Sigmoid colon (tissue), 4 donors: Measurements from ENCODE around the gene CLIC3.

Experiments
- CTCF ChIP-seq, 4 experiments: fragments of 450-650 bp in 3 of 4; fragments of 200-600 bp in 1 of 4; IDR thresholded peaks; one replicate each; pipeline ENCODE4 v1.5.1; 2016 to 2019; ENCODE audit warnings: antibody characterized with exemption in 4 of 4, mild to moderate bottlenecking in 3 of 4, moderate library complexity in 2 of 4
- EP300 ChIP-seq, 4 donors: sonication (generic); formaldehyde crosslinking; IDR thresholded peaks; one replicate each; pipeline ENCODE4 v1.6.1; 2017; ENCODE audit warnings: antibody characterized with exemption in 4 of 4
- POLR2A ChIP-seq, 2 donors: fragments of 450-650 bp; IDR thresholded peaks; one replicate each; pipeline ENCODE4 v1.6.1; 2016; ENCODE audit warnings: antibody characterized with exemption in 2 of 2, mild to moderate bottlenecking in 2 of 2, moderate library complexity in 2 of 2
- POLR2AphosphoS5 ChIP-seq, 4 donors: sonication (generic); formaldehyde crosslinking; IDR thresholded peaks; one replicate each; pipeline ENCODE4 v1.6.1; 2017; ENCODE audit warnings: antibody characterized with exemption in 4 of 4

- TF ChIP-seq POLR2AphosphoS5 (IDR thresholded peaks at IDR 0.05) (no peak), CTCF (IDR thresholded peaks at IDR 0.05) (no peak), EP300 (IDR thresholded peaks at IDR 0.05) (no peak), POLR2A (IDR thresholded peaks at IDR 0.05) (no peak)
These were observed 33.6 kb downstream of the CLIC3 start for GRCh38 chr9:136962701-136963248.
